B cell (primary cell): ENCODE results near the gene HLCS.

Source experiments
- EZH2 ChIP-seq: IDR thresholded peaks from 2 replicates; pipeline ENCODE4 v1.6.1; 2012; ENCODE audit warnings: borderline replicate concordance, low read depth, mild to moderate bottlenecking, moderate library complexity, low read length; ENCODE audit not compliant: insufficient read depth, poor library complexity, severe bottlenecking
- TF ChIP-seq, protein P1 (sequence below): fragments of 200-600 bp; IDR thresholded peaks from one replicate; pipeline ENCODE4 v1.8.0; 2022; ENCODE audit warnings: antibody characterized with exemption, mild to moderate bottlenecking

DNA sequence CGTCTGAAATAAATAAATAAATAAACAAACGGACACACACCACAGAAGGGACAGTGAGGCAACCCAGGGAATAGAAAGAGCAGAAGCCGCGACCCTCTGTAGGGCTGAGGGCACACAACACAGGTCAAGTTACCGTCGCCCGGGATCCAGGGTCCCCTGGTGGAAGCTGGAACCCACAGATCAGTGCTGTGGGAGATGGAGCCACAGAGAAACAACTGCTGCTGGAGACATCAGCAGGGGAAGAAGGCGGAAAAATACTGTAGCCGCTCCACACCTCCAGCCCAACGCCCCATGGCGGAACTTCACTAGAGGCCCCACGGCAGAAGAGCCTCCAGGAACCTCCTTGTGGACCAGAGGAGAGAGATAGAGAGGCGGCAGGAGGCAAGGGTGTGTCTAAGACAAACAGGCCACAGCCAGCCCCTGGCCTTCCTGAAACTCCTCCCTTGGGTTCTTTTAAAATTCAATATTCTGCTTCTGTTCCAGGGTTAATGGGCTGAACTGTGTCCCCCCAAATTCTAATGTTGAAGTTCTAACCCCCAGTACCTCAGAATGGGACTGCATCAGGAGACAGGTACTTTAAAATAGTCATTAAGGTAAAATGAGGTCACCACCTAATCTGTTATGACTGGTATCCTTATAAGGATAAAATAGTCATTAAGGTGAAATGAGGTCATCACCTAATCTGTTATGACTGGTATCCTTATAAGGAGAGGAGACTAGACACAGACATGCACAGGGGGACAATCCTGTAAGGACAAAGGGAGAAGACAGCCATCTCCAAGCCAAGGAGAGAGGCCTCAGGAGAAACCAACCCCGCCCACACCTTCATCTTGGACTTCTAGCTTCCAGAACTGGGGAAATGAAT is 7.7 kb upstream of the HLCS start:
- TF ChIP-seq, protein P1, sequence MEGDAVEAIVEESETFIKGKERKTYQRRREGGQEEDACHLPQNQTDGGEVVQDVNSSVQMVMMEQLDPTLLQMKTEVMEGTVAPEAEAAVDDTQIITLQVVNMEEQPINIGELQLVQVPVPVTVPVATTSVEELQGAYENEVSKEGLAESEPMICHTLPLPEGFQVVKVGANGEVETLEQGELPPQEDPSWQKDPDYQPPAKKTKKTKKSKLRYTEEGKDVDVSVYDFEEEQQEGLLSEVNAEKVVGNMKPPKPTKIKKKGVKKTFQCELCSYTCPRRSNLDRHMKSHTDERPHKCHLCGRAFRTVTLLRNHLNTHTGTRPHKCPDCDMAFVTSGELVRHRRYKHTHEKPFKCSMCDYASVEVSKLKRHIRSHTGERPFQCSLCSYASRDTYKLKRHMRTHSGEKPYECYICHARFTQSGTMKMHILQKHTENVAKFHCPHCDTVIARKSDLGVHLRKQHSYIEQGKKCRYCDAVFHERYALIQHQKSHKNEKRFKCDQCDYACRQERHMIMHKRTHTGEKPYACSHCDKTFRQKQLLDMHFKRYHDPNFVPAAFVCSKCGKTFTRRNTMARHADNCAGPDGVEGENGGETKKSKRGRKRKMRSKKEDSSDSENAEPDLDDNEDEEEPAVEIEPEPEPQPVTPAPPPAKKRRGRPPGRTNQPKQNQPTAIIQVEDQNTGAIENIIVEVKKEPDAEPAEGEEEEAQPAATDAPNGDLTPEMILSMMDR: no peak
- no peak for TF ChIP-seq EZH2
